ENCODE data around the gene LRRC3C. TPM values are rescaled to one million over a fixed set of nuclear protein-coding genes. Genes with fewer than 3 reads are reported as not detected.

The LRRC3C gene
- total RNA-seq, 1 experiment from 2014 or later, result not detected

DNA sequence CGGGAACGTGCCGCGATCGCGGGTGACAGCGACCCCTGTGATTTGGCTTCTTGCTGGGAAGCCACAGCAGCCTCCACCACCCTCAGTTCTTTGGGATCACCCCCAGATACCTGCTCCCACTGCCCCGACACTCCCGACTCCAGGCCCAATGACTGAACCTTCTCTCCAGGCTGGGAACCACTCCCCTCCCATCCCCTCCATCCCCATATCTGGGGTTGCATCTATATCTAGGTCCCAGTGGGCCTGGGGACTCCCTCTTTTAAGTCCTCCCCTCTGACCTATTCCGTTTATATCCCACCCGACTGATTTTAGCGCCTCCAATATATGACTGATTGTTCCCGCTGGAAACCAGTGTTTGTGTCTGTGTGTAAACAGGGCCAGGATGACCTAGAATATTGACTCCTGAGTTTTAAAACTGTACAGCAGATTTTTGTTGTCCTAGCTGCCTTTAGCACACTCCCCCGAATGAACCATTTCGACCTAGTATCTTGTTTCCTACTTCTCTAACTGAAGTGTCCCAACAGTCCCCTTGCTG, 53.7 kb downstream of the LRRC3C start:
- no peaks in the 10 kb centered on the region for H3K9me3 ChIP-seq
- no TSS peak for BruUV-seq (replicated peaks)
- peaks cover 2% of the 10 kb centered on the region for H3K36me3 ChIP-seq (ENCODE audit: control insufficient read depth, insufficient read depth, low read length)
- ChIA-PET POLR2A (interaction anchor here (0.6 to 1.6 kb wide), 8 partner anchors 22 to 174 kb away, joined by 3 to 14 read pairs (median 4); partner anchors contain the start of genes CASC3, LRRC3C, MED24 and ORMDL3), CTCF (interaction anchor here (0.7 to 2.0 kb wide), 13 partner anchors 21 to 363 kb away, joined by 3 to 39 read pairs (median 8); partner anchors contain the start of genes CSF3, IKZF3, LRRC3C and ORMDL3)
- H3K4me1 ChIP-seq, result peaks cover 6% of the 10 kb centered on the region; the same call in 1 of the 2 replicates
- Mint-ChIP-seq H3K27ac (ENCODE audit: unreplicated experiment) (peak overlapping the region; percentile 97), H3K27me3 (ENCODE audit: insufficient read depth, unreplicated experiment) (no peaks in the 10 kb centered on the region), H3K36me3 (ENCODE audit: insufficient read depth, unreplicated experiment) (peaks cover 48% of the 10 kb centered on the region), H3K4me1 (ENCODE audit: low read depth, unreplicated experiment) (peaks cover 19% of the 10 kb centered on the region), H3K9me3 (ENCODE audit: unreplicated experiment) (no peaks in the 10 kb centered on the region), H3K4me3 (ENCODE audit: unreplicated experiment) (peak overlapping the region; percentile 98)
- intact Hi-C loops (cut with micrococcal nuclease; ENCODE audit: unreplicated experiment), result no loop called here
- TF ChIP-seq, protein P1, sequence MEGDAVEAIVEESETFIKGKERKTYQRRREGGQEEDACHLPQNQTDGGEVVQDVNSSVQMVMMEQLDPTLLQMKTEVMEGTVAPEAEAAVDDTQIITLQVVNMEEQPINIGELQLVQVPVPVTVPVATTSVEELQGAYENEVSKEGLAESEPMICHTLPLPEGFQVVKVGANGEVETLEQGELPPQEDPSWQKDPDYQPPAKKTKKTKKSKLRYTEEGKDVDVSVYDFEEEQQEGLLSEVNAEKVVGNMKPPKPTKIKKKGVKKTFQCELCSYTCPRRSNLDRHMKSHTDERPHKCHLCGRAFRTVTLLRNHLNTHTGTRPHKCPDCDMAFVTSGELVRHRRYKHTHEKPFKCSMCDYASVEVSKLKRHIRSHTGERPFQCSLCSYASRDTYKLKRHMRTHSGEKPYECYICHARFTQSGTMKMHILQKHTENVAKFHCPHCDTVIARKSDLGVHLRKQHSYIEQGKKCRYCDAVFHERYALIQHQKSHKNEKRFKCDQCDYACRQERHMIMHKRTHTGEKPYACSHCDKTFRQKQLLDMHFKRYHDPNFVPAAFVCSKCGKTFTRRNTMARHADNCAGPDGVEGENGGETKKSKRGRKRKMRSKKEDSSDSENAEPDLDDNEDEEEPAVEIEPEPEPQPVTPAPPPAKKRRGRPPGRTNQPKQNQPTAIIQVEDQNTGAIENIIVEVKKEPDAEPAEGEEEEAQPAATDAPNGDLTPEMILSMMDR (IDR thresholded peaks at IDR 0.05; ENCODE audit: insufficient read depth in 1 of 2, low read depth in 1 of 2, low read length in 1 of 2, severe bottlenecking in 1 of 2, unreplicated experiment in 1 of 2), result no peak
- H3K27me3 ChIP-seq (replicated peaks; ENCODE audit: control insufficient read depth, insufficient read depth, low read length), result no peaks in the 10 kb centered on the region
- H3K4me3 ChIP-seq (ENCODE audit: low read depth, low read length), result peak overlapping the region; percentile 82
- no peak for DNase-seq

DNA sequence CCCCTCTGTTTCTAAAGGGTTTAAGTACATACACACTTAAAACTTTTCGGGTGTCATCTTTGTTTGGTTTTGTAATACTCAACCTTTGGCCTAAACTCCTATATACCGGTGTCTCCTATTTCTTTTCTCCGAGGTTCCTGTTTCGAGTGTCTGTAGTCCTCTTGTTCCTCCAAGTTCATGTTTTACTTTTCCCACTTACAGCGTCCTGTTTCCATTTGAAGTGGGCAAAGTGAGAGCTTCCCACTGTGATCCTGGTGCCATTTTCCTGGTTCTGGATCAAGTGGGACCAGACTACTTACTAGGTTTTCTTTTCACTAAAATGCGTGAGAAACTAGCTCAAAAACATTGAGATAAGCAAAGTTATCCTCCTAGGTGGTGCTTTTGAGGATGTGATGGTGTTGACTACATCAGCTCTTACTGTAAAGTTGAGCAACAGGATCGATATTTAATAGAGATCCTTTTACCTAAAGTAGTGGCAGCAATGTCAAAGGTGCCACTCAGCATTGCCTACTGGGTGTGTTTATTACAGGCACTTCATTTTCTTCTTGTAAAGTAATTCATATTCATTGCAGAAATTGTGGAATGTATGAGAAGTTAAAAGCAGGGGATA, 54.3 kb downstream of the LRRC3C start:
- H3K36me3 Mint-ChIP-seq (ENCODE audit: insufficient read depth, unreplicated experiment), result peaks cover 54% of the 10 kb centered on the region
- TF ChIP-seq, protein P1 (IDR thresholded peaks at IDR 0.05; ENCODE audit: insufficient read depth in 1 of 2, low read depth in 1 of 2, low read length in 1 of 2, severe bottlenecking in 1 of 2, unreplicated experiment in 1 of 2), result no peak
- ChIA-PET CTCF (no interaction called here), POLR2A (no interaction called here)
- no peaks in the 10 kb centered on the region for H3K27me3 Mint-ChIP-seq (ENCODE audit: insufficient read depth, unreplicated experiment)
- Histone ChIP-seq H3K4me3 (ENCODE audit: low read depth, low read length) (peak overlapping the region; percentile 82), H3K27me3 (replicated peaks; ENCODE audit: control insufficient read depth, insufficient read depth, low read length) (no peaks in the 10 kb centered on the region), H3K36me3 (ENCODE audit: control insufficient read depth, insufficient read depth, low read length) (peaks cover 4% of the 10 kb centered on the region), H3K9me3 (no peaks in the 10 kb centered on the region), H3K4me1 (peaks cover 6% of the 10 kb centered on the region; the same call in 1 of the 2 replicates)
- intact Hi-C loops (cut with micrococcal nuclease; ENCODE audit: unreplicated experiment), result no loop called here
- TSS peak; percentile 43 for BruUV-seq (replicated peaks)
- H3K4me3 Mint-ChIP-seq (ENCODE audit: unreplicated experiment), result peak overlapping the region; percentile 98
- peak overlapping the region; percentile 97 for H3K27ac Mint-ChIP-seq (ENCODE audit: unreplicated experiment)
- no peaks in the 10 kb centered on the region for H3K9me3 Mint-ChIP-seq (ENCODE audit: unreplicated experiment)
- peaks cover 19% of the 10 kb centered on the region for H3K4me1 Mint-ChIP-seq (ENCODE audit: low read depth, unreplicated experiment)
- no peak for DNase-seq

DNA sequence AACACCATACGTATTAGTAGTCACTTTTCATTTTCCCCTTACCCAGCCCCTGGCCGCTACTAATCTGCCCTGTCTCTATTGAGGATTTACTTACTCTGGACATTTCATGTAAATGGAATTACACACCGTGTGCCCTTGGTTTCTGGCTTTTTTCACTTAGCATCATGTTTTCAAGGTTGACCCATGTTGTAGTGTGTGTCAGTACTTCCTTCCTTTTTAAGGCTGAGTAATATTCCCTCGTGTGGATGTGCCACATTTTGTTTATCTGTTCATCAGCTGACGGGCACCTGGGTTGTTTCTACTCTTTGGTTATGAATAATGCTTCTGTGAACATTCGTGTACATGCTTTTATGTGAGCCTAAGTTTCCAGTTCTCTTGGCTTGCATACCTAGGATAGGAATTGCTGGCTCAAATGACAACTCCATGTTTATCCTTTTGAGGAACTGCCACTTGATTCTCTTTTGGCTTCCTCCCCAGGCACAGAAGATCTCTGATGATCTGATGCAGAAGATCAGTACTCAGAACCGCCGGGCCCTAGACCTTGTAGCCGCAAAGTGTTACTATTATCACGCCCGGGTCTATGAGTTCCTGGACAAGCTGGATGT, 60.8 kb downstream of the LRRC3C start:
- no peaks in the 10 kb centered on the region for H3K9me3 ChIP-seq
- no peaks in the 10 kb centered on the region for H3K27me3 Mint-ChIP-seq (ENCODE audit: insufficient read depth, unreplicated experiment)
- intact Hi-C loops (cut with micrococcal nuclease; ENCODE audit: unreplicated experiment), result no loop called here
- no peaks in the 10 kb centered on the region for H3K4me1 Mint-ChIP-seq (ENCODE audit: low read depth, unreplicated experiment)
- no peak overlapping the region for H3K27ac Mint-ChIP-seq (ENCODE audit: unreplicated experiment)
- TF ChIP-seq, protein P1 (IDR thresholded peaks at IDR 0.05; ENCODE audit: insufficient read depth in 1 of 2, low read depth in 1 of 2, low read length in 1 of 2, severe bottlenecking in 1 of 2, unreplicated experiment in 1 of 2), result no peak
- DNase-seq, result no peak
- no peaks in the 10 kb centered on the region for H3K4me1 ChIP-seq
- H3K27me3 ChIP-seq (replicated peaks; ENCODE audit: control insufficient read depth, insufficient read depth, low read length), result no peaks in the 10 kb centered on the region
- POLR2A ChIA-PET, result no interaction called here
- H3K4me3 Mint-ChIP-seq (ENCODE audit: unreplicated experiment), result no peak overlapping the region
- CTCF ChIA-PET, result no interaction called here
- no peaks in the 10 kb centered on the region for H3K9me3 Mint-ChIP-seq (ENCODE audit: unreplicated experiment)
- no TSS peak for BruUV-seq (replicated peaks)
- peaks cover 94% of the 10 kb centered on the region for H3K36me3 Mint-ChIP-seq (ENCODE audit: insufficient read depth, unreplicated experiment)
- H3K4me3 ChIP-seq (ENCODE audit: low read depth, low read length), result no peak overlapping the region
- H3K36me3 ChIP-seq (ENCODE audit: control insufficient read depth, insufficient read depth, low read length), result peaks cover 9% of the 10 kb centered on the region

Data from Caco-2 (cell line).